ENCODE data around the gene IER5L. TPM values are rescaled to one million over a fixed set of nuclear protein-coding genes. Genes with fewer than 3 reads are reported as not detected.
"Not testable (repeated sequence)": the region's sequence is repeated elsewhere in the genome, so short reads cannot be mapped to it uniquely, and the experiment has no call there.

The IER5L gene
- total RNA-seq, 4 donors from 2014 or later, result 5.0 to 24.2 (median 12.9) TPM

DNA sequence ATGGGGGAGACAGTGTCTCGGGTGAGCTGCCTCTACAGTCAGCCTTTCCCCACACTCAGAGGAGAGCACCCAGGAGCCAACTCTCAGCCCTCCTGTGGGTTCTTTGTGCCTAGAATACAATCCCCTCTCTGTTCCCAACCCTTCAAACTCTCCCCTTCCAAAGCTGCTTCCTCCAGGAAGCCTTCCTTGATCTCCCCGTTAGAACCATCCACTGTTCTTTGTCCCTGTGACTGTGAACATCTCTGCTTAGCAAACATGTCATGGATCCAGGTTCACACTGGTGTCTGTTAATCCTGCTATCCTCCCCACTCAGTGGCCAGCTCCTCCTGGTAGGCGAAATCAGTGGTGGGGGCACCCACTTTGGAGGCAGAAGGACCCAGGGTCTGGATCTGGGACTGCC is 16.2 kb upstream of the IER5L start:
- Histone ChIP-seq H3K4me3 (no peak overlapping the region), H3K4me1 (peaks cover 0 to 17% (median 15%) of the 10 kb centered on the region in 4 donors), H3K36me3 (no peaks in the 10 kb centered on the region), H3K27me3 (no peaks in the 10 kb centered on the region), H3K27ac (replicated peaks in 1 of 4) (no peak overlapping the region), H3K9me3 (no peaks in the 10 kb centered on the region)
- TF ChIP-seq POLR2A (IDR thresholded peaks at IDR 0.05; ENCODE audit: low read depth), result no peak
- TF ChIP-seq EP300 (IDR thresholded peaks at IDR 0.05), result no peak
- TF ChIP-seq POLR2AphosphoS5 (IDR thresholded peaks at IDR 0.05), result no peak
- TF ChIP-seq, protein P1, sequence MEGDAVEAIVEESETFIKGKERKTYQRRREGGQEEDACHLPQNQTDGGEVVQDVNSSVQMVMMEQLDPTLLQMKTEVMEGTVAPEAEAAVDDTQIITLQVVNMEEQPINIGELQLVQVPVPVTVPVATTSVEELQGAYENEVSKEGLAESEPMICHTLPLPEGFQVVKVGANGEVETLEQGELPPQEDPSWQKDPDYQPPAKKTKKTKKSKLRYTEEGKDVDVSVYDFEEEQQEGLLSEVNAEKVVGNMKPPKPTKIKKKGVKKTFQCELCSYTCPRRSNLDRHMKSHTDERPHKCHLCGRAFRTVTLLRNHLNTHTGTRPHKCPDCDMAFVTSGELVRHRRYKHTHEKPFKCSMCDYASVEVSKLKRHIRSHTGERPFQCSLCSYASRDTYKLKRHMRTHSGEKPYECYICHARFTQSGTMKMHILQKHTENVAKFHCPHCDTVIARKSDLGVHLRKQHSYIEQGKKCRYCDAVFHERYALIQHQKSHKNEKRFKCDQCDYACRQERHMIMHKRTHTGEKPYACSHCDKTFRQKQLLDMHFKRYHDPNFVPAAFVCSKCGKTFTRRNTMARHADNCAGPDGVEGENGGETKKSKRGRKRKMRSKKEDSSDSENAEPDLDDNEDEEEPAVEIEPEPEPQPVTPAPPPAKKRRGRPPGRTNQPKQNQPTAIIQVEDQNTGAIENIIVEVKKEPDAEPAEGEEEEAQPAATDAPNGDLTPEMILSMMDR (IDR thresholded peaks at IDR 0.05), result no peak
- intact Hi-C loops (cut with DNase I), result no loop called here
- DNase-seq (ENCODE audit: extremely low spot score), result no peak
- WGBS, result 80% methylated on average over 3 of the region's 3 CpGs

DNA sequence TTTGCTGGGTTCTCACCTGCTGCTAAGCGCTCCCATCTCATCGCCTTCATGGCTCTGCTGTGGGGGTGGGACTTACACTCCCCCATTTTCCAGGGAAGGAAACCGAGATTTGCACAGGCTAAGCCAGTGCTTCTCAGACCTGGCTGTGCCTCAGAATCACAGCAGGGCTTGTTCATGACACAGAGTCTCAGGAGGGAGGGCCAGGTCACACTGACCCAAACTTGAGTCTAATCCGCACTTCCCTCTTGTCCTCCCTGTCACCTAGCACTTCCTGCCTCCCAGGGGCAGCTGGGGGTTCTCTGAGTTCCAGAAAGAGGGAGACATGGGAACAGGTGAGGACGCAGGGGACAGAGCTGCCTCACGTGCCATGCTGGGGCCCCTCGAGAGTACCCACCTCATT is 15.6 kb upstream of the IER5L start:
- Histone ChIP-seq H3K4me1 (peaks cover 0 to 12% (median 11%) of the 10 kb centered on the region in 4 donors), H3K27ac (replicated peaks in 1 of 4) (no peak overlapping the region), H3K27me3 (no peaks in the 10 kb centered on the region), H3K36me3 (no peaks in the 10 kb centered on the region), H3K9me3 (no peaks in the 10 kb centered on the region), H3K4me3 (no peak overlapping the region)
- WGBS, result 83% methylated on average over 3 of the region's 7 CpGs
- TF ChIP-seq POLR2A (IDR thresholded peaks at IDR 0.05; ENCODE audit: low read depth), result no peak
- no peak for TF ChIP-seq POLR2AphosphoS5 (IDR thresholded peaks at IDR 0.05)
- TF ChIP-seq EP300 (IDR thresholded peaks at IDR 0.05), result no peak
- TF ChIP-seq, protein P1 (IDR thresholded peaks at IDR 0.05), result no peak
- intact Hi-C loops (cut with DNase I), result no loop called here
- no peak for DNase-seq (ENCODE audit: extremely low spot score)

DNA sequence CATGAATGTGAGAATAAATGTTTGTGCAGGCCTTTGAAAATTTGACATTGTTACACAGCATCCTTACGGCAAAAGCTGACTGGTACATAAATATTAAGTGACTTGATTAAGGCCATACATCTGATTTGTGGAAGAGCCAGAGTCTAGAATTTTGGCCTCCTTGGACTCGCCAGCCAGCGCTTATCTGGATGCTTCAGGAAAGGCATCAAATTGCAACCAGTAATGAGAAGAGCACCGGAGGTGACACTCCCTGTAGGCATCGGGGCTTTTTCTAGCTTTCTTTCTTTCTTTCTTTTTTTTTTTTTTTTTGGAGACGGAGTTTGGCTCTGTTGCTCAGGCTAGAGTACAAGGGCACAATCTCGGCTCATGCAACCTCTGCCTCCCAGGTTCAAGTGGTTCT is 13.2 kb upstream of the IER5L start:
- H3K27ac ChIP-seq (replicated peaks in 1 of 4), result no peak overlapping the region
- no peak overlapping the region for H3K4me3 ChIP-seq
- H3K27me3 ChIP-seq, result no peaks in the 10 kb centered on the region
- H3K9me3 ChIP-seq, result no peaks in the 10 kb centered on the region
- no peaks in the 10 kb centered on the region for H3K36me3 ChIP-seq
- H3K4me1 ChIP-seq, result no peaks in the 10 kb centered on the region
- 87% methylated on average over 7 of the region's 7 CpGs for WGBS
- intact Hi-C loops (cut with DNase I), result no loop called here
- no peak for DNase-seq (ENCODE audit: extremely low spot score)
- no peak for TF ChIP-seq POLR2AphosphoS5 (IDR thresholded peaks at IDR 0.05)
- TF ChIP-seq, protein P1 (IDR thresholded peaks at IDR 0.05), result no peak
- TF ChIP-seq POLR2A (IDR thresholded peaks at IDR 0.05; ENCODE audit: low read depth), result no peak
- no peak for TF ChIP-seq EP300 (IDR thresholded peaks at IDR 0.05)

DNA sequence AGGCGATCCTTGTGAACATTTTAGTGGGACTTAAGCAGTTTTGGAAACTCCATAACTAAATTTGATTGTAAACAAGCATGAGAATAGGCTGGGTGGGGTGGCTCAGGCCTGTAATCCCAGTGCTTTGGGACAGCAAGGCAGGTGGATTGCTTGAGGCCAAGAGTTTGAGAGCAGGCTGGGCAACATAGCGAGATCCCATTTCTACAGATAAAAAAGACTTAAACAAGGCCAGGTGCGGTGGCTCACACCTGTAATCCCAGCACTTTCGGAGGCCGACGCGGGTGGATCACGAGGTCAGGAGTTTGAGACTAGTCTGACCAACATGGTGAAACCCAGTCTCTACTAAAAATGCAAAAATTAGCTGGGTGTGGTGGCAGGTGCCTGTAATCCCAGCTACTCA is 11.9 kb upstream of the IER5L start:
- H3K27ac ChIP-seq (replicated peaks in 1 of 4); H3K4me1 ChIP-seq; DNase-seq (ENCODE audit: extremely low spot score); H3K4me3 ChIP-seq; H3K27me3 ChIP-seq; H3K36me3 ChIP-seq; H3K9me3 ChIP-seq; intact Hi-C loops (cut with DNase I): not testable (repeated sequence)
- over 99% methylated on average over 8 of the region's 8 CpGs for WGBS

DNA sequence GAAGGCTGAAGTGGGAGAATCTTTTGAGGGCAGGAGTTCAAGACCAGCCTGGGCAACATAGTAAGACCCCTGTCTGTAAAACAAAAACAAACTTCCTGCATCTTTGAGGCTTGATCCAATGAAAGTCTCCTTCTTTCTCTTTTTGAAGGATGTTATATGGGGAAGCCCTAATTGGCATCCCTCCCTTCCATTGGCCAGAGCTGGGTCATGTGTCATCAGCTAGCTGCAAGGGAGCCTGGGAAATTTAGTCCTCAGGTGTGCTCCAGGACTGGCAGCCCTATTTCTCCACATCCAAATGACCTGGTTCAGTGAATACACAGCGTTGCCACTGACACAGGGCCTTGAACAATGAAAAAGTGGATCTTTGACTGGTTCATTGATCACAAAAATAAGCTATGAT is 9.0 kb upstream of the IER5L start:
- Histone ChIP-seq H3K36me3 (no peaks in the 10 kb centered on the region), H3K4me1 (peaks cover 0 to 13% (median 3%) of the 10 kb centered on the region in 4 donors), H3K27ac (replicated peaks in 1 of 4) (no peak overlapping the region), H3K27me3 (no peaks in the 10 kb centered on the region), H3K9me3 (no peaks in the 10 kb centered on the region), H3K4me3 (no peak overlapping the region)
- whole genome bisulfite sequencing, result 57% methylated on average over 1 of the region's 1 CpG
- no peak for DNase-seq (ENCODE audit: extremely low spot score)
- TF ChIP-seq, protein P1 (IDR thresholded peaks at IDR 0.05), result no peak
- TF ChIP-seq POLR2A (IDR thresholded peaks at IDR 0.05; ENCODE audit: low read depth) (no peak), POLR2AphosphoS5 (IDR thresholded peaks at IDR 0.05) (no peak), EP300 (IDR thresholded peaks at IDR 0.05) (no peak)
- intact Hi-C loops (cut with DNase I), result no loop called here

Measured in esophagus muscularis mucosa (tissue), 4 donors.